Fibroblast of lung (primary cell): ENCODE results near the gene HEMK1. TPM values are rescaled to one million over a fixed set of nuclear protein-coding genes. Genes with fewer than 3 reads are reported as not detected.

Source experiments
- DNase-seq, 2 donors: peaks; one replicate each; pipeline versions ENCODE4 v3.0.0 to v3.0.0-alpha.2; 2010; ENCODE audit warnings: low read depth in 2 of 2
- H2AFZ ChIP-seq: 2 replicates; pipeline ENCODE4 v1.5.1; 2012; ENCODE audit warnings: low read length, control low read depth, inconsistent platforms
- H3K27ac ChIP-seq: 2 replicates; pipeline ENCODE4 v1.5.1; 2011; ENCODE audit warnings: low read length, control low read depth; ENCODE audit not compliant: insufficient read depth
- H3K27me3 ChIP-seq: 2 replicates; pipeline ENCODE4 v1.5.1; 2011; ENCODE audit warnings: mild to moderate bottlenecking, low read length; ENCODE audit not compliant: control insufficient read depth, insufficient read depth
- H3K36me3 ChIP-seq: 2 replicates; pipeline ENCODE4 v1.5.1; 2011; ENCODE audit warnings: low read length; ENCODE audit not compliant: control insufficient read depth, insufficient read depth
- H3K4me1 ChIP-seq: 2 replicates; pipeline ENCODE4 v1.5.1; 2011; ENCODE audit warnings: low read length; ENCODE audit not compliant: control insufficient read depth, insufficient read depth; ENCODE audit errors: extremely low read depth
- H3K4me2 ChIP-seq: 2 replicates; pipeline ENCODE4 v1.5.1; 2011; ENCODE audit warnings: low read length, control low read depth; ENCODE audit not compliant: insufficient read depth; ENCODE audit errors: extremely low read depth
- H3K4me3 ChIP-seq, 4 experiments: fragments of 200-600 bp in 1 of 4; sonication (generic) in 1 of 4; replicated peaks in 1 of 4; 2 replicates each; pipeline ENCODE4 v1.5.1; 2011 to 2016; ENCODE audit warnings: low read length in 4 of 4, low read depth in 3 of 4, mild to moderate bottlenecking in 3 of 4, control low read depth in 2 of 4, inconsistent platforms in 1 of 4, mixed read lengths in 1 of 4; ENCODE audit not compliant: insufficient read depth in 1 of 4; ENCODE audit errors: control extremely low read depth in 1 of 4
- H3K79me2 ChIP-seq: 2 replicates; pipeline ENCODE4 v1.5.1; 2012; ENCODE audit warnings: mild to moderate bottlenecking, low read length, inconsistent platforms; ENCODE audit not compliant: control insufficient read depth, insufficient read depth
- H3K9ac ChIP-seq: 2 replicates; pipeline ENCODE4 v1.5.1; 2011; ENCODE audit warnings: mild to moderate bottlenecking, low read length, control low read depth; ENCODE audit not compliant: insufficient read depth
- H3K9me3 ChIP-seq: 2 replicates; pipeline ENCODE4 v1.5.1; 2012; ENCODE audit warnings: low read depth, low read length; ENCODE audit not compliant: control insufficient read depth, insufficient read depth
- H4K20me1 ChIP-seq: 2 replicates; pipeline ENCODE4 v1.5.1; 2011; ENCODE audit warnings: low read length; ENCODE audit not compliant: control insufficient read depth, insufficient read depth; ENCODE audit errors: extremely low read depth
- CTCF ChIP-seq, 2 donors: IDR thresholded peaks in 1 of 2; conservative IDR thresholded peaks in 1 of 2; 1 replicate in 1 of 2; 2 replicates in 1 of 2; pipeline ENCODE4 v1.5.1; 2011 to 2012; ENCODE audit warnings: low read length in 2 of 2, control low read depth in 1 of 2, inconsistent platforms in 1 of 2, low read depth in 1 of 2, mild to moderate bottlenecking in 1 of 2
- EZH2 ChIP-seq: IDR thresholded peaks from 2 replicates; pipeline ENCODE4 v1.5.1; 2012; ENCODE audit warnings: low read length, control low read depth, mild to moderate bottlenecking; ENCODE audit errors: missing control alignments
- polyA plus RNA-seq, 2 donors: library from polyadenylated mRNA; depleted of rRNA in 1 of 2; stranded (reverse) in 1 of 2; unstranded in 1 of 2; fragments of >200 nt; gene quantifications; 2 replicates each; pipeline ENCODE4 v1.2.1, GENCODE V29; 2011 to 2012; ENCODE audit warnings: missing spikeins in 1 of 2
- total RNA-seq: library from RNA; depleted of rRNA; stranded (reverse); fragments of >200 nt; gene quantifications from 2 replicates; pipeline ENCODE4 v1.2.1, GENCODE V29; 2014

The HEMK1 gene
- total and polyA plus RNA-seq, 2 donors (not counting 1 experiment from before 2014, with no cell fraction given) = 8.4 to 12.7 TPM

- DNase-seq = peak; percentile 35 to 67
- Histone ChIP-seq H3K27me3 (no peaks in the 10 kb centered on the region), H3K4me1 (peaks cover 5% of the 10 kb centered on the region), H2AFZ (no peak overlapping the region), H3K36me3 (peaks cover 9% of the 10 kb centered on the region), H4K20me1 (no peaks in the 10 kb centered on the region), H3K9ac (no peak overlapping the region), H3K79me2 (peaks cover 7% of the 10 kb centered on the region), H3K27ac (no peak overlapping the region), H3K4me3 (no peak overlapping the region), H3K9me3 (no peaks in the 10 kb centered on the region), H3K4me2 (no peak overlapping the region)
- peak; percentile 92 to 96 for TF ChIP-seq CTCF (conservative IDR thresholded peaks at IDR 0.05 in 1 of 2, IDR thresholded peaks at IDR 0.05 in 1 of 2; ENCODE audit: low read depth in 1 of 2, low read length in 2 of 2)
- no peak for TF ChIP-seq EZH2
These were observed 2.8 kb downstream of the HEMK1 start for GRCh38 chr3:50572158-50572557.

GRCh38 chr3:50572801-50573371 is 3.6 kb downstream of the HEMK1 start:
- no peaks in the 10 kb centered on the region for H4K20me1 ChIP-seq
- H3K79me2 ChIP-seq = peaks cover 7% of the 10 kb centered on the region
- H3K27me3 ChIP-seq = no peaks in the 10 kb centered on the region
- no peak overlapping the region for H3K9ac ChIP-seq
- H3K4me2 ChIP-seq = no peak overlapping the region
- H3K36me3 ChIP-seq = peaks cover 9% of the 10 kb centered on the region
- H3K4me1 ChIP-seq = peaks cover 3% of the 10 kb centered on the region
- no peak overlapping the region for H2AFZ ChIP-seq
- TF ChIP-seq EZH2 = no peak
- no peak for TF ChIP-seq CTCF (conservative IDR thresholded peaks at IDR 0.05 in 1 of 2, IDR thresholded peaks at IDR 0.05 in 1 of 2; ENCODE audit: low read depth in 1 of 2, low read length in 2 of 2)
- H3K9me3 ChIP-seq = no peaks in the 10 kb centered on the region
- DNase-seq = no peak
- no peak overlapping the region for H3K4me3 ChIP-seq
- no peak overlapping the region for H3K27ac ChIP-seq

GRCh38 chr3:50573566-50574443 is 4.5 kb downstream of the HEMK1 start:
- H3K9ac ChIP-seq = no peak overlapping the region
- no peak overlapping the region for H2AFZ ChIP-seq
- DNase-seq = no peak
- peaks cover 9% of the 10 kb centered on the region for H3K36me3 ChIP-seq
- peaks cover 7% of the 10 kb centered on the region for H3K79me2 ChIP-seq
- no peaks in the 10 kb centered on the region for H4K20me1 ChIP-seq
- H3K27me3 ChIP-seq = no peaks in the 10 kb centered on the region
- H3K4me1 ChIP-seq = no peaks in the 10 kb centered on the region
- H3K27ac ChIP-seq = no peak overlapping the region
- H3K4me3 ChIP-seq = no peak overlapping the region
- H3K4me2 ChIP-seq = no peak overlapping the region
- no peaks in the 10 kb centered on the region for H3K9me3 ChIP-seq
- TF ChIP-seq CTCF (conservative IDR thresholded peaks at IDR 0.05 in 1 of 2, IDR thresholded peaks at IDR 0.05 in 1 of 2; ENCODE audit: low read depth in 1 of 2, low read length in 2 of 2) (no peak), EZH2 (no peak)
